Right lobe of liver (tissue), 4 donors: ENCODE measurements around the gene TTLL6.

ENCODE experiments used
- POLR2A ChIP-seq: fragments of 450-650 bp; IDR thresholded peaks from one replicate; pipeline ENCODE4 v1.6.1; 2017; ENCODE audit warnings: antibody characterized with exemption, mild to moderate bottlenecking
- TF ChIP-seq, protein P1 (sequence below), 4 donors: fragments of 200-600 bp in 3 of 4; fragments of 450-650 bp in 1 of 4; IDR thresholded peaks; one replicate each; pipeline versions ENCODE4 v1.5.1 to v1.8.0; 2016 to 2022; ENCODE audit warnings: antibody characterized with exemption in 4 of 4, mild to moderate bottlenecking in 2 of 4
- donor health status: DM: no; HTN: no; CAD: no.
- donor health status: DM: no; HTN: no; CAD: no.
- donor health status: DM: no; HTN: yes; CAD: no.

- TF ChIP-seq, protein P1, sequence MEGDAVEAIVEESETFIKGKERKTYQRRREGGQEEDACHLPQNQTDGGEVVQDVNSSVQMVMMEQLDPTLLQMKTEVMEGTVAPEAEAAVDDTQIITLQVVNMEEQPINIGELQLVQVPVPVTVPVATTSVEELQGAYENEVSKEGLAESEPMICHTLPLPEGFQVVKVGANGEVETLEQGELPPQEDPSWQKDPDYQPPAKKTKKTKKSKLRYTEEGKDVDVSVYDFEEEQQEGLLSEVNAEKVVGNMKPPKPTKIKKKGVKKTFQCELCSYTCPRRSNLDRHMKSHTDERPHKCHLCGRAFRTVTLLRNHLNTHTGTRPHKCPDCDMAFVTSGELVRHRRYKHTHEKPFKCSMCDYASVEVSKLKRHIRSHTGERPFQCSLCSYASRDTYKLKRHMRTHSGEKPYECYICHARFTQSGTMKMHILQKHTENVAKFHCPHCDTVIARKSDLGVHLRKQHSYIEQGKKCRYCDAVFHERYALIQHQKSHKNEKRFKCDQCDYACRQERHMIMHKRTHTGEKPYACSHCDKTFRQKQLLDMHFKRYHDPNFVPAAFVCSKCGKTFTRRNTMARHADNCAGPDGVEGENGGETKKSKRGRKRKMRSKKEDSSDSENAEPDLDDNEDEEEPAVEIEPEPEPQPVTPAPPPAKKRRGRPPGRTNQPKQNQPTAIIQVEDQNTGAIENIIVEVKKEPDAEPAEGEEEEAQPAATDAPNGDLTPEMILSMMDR (IDR thresholded peaks at IDR 0.05), result no peak
- TF ChIP-seq POLR2A, result no peak
These were observed 62.3 kb downstream of the TTLL6 start for GRCh38 chr17:48754500-48755261.
